Measurements from ENCODE around the gene BBC3.

BBC3 gene

GRCh38 chr19:47187335-47187655 is 43.7 kb downstream of the BBC3 start:
- Histone ChIP-seq H3K9me3 (ENCODE audit: control insufficient read depth, low read length) (no peaks in the 10 kb centered on the region), H3K4me3 (ENCODE audit: extremely low read depth, insufficient read depth, low read length, poor library complexity, severe bottlenecking) (no peak overlapping the region), H3K4me1 (ENCODE audit: control insufficient read depth, insufficient read depth, low read length, poor library complexity, severe bottlenecking) (peaks cover 29% of the 10 kb centered on the region), H3K36me3 (ENCODE audit: control insufficient read depth, insufficient read depth, low read length) (peaks cover 71% of the 10 kb centered on the region), H3K27ac (ENCODE audit: low read depth, low read length, severe bottlenecking) (no peak overlapping the region)
- WGBS, 2 experiments (ENCODE audit: insufficient coverage in 2 of 2), result 85 to 90% methylated on average over 2 of the region's 2 CpGs

GRCh38 chr19:47186446-47187334 is 44.3 kb downstream of the BBC3 start:
- Histone ChIP-seq H3K36me3 (ENCODE audit: control insufficient read depth, insufficient read depth, low read length) (peaks cover 74% of the 10 kb centered on the region), H3K27ac (ENCODE audit: low read depth, low read length, severe bottlenecking) (peak overlapping the region; percentile 30), H3K4me3 (ENCODE audit: extremely low read depth, insufficient read depth, low read length, poor library complexity, severe bottlenecking) (no peak overlapping the region), H3K4me1 (ENCODE audit: control insufficient read depth, insufficient read depth, low read length, poor library complexity, severe bottlenecking) (peaks cover 33% of the 10 kb centered on the region), H3K9me3 (ENCODE audit: control insufficient read depth, low read length) (no peaks in the 10 kb centered on the region)
- WGBS, 2 experiments (ENCODE audit: insufficient coverage in 2 of 2), result 94 to 95% methylated on average over 9 to 14 of the region's 17 CpGs

GRCh38 chr19:47183601-47184000 is 47.4 kb downstream of the BBC3 start:
- Histone ChIP-seq H3K4me3 (ENCODE audit: extremely low read depth, insufficient read depth, low read length, poor library complexity, severe bottlenecking) (no peak overlapping the region), H3K36me3 (ENCODE audit: control insufficient read depth, insufficient read depth, low read length) (peaks cover 76% of the 10 kb centered on the region), H3K9me3 (ENCODE audit: control insufficient read depth, low read length) (no peaks in the 10 kb centered on the region), H3K4me1 (ENCODE audit: control insufficient read depth, insufficient read depth, low read length, poor library complexity, severe bottlenecking) (peaks cover 10% of the 10 kb centered on the region), H3K27ac (ENCODE audit: low read depth, low read length, severe bottlenecking) (no peak overlapping the region)
- WGBS, 2 experiments (ENCODE audit: insufficient coverage in 2 of 2), result 96% methylated on average over 2 of the region's 2 CpGs; no CpG with 5 or more reads in 1 of the 2 experiments

GRCh38 chr19:47179653-47180310 is 51.2 kb downstream of the BBC3 start:
- whole genome bisulfite sequencing, 2 experiments (ENCODE audit: insufficient coverage in 2 of 2), result 94 to 100% methylated on average over 2 of the region's 4 CpGs
- Histone ChIP-seq H3K36me3 (ENCODE audit: control insufficient read depth, insufficient read depth, low read length) (peaks cover 90% of the 10 kb centered on the region), H3K9me3 (ENCODE audit: control insufficient read depth, low read length) (no peaks in the 10 kb centered on the region), H3K4me1 (ENCODE audit: control insufficient read depth, insufficient read depth, low read length, poor library complexity, severe bottlenecking) (peaks cover 4% of the 10 kb centered on the region), H3K27ac (ENCODE audit: low read depth, low read length, severe bottlenecking) (no peak overlapping the region), H3K4me3 (ENCODE audit: extremely low read depth, insufficient read depth, low read length, poor library complexity, severe bottlenecking) (no peak overlapping the region)

GRCh38 chr19:47176627-47177090 is 54.3 kb downstream of the BBC3 start:
- Histone ChIP-seq H3K4me3 (ENCODE audit: extremely low read depth, insufficient read depth, low read length, poor library complexity, severe bottlenecking) (no peak overlapping the region), H3K36me3 (ENCODE audit: control insufficient read depth, insufficient read depth, low read length) (peaks cover 85% of the 10 kb centered on the region), H3K27ac (ENCODE audit: low read depth, low read length, severe bottlenecking) (no peak overlapping the region), H3K4me1 (ENCODE audit: control insufficient read depth, insufficient read depth, low read length, poor library complexity, severe bottlenecking) (no peaks in the 10 kb centered on the region), H3K9me3 (ENCODE audit: control insufficient read depth, low read length) (no peaks in the 10 kb centered on the region)
- WGBS, 2 experiments (ENCODE audit: insufficient coverage in 2 of 2), result 100% methylated on average over 1 of the region's 5 CpGs; no CpG with 5 or more reads in 1 of the 2 experiments

- WGBS, 2 experiments (ENCODE audit: insufficient coverage in 2 of 2), result 60 to 95% methylated on average over 1 to 4 of the region's 5 CpGs
- Histone ChIP-seq H3K4me3 (ENCODE audit: extremely low read depth, insufficient read depth, low read length, poor library complexity, severe bottlenecking) (no peak overlapping the region), H3K4me1 (ENCODE audit: control insufficient read depth, insufficient read depth, low read length, poor library complexity, severe bottlenecking) (no peaks in the 10 kb centered on the region), H3K9me3 (ENCODE audit: control insufficient read depth, low read length) (no peaks in the 10 kb centered on the region), H3K27ac (ENCODE audit: low read depth, low read length, severe bottlenecking) (no peak overlapping the region), H3K36me3 (ENCODE audit: control insufficient read depth, insufficient read depth, low read length) (peaks cover 86% of the 10 kb centered on the region)
These were observed 54.9 kb downstream of the BBC3 start for GRCh38 chr19:47176071-47176626.

- WGBS, 2 experiments (ENCODE audit: insufficient coverage in 2 of 2), result 94 to 97% methylated on average over 11 to 16 of the region's 19 CpGs
- no peak overlapping the region for H3K27ac ChIP-seq (ENCODE audit: low read depth, low read length, severe bottlenecking)
- H3K9me3 ChIP-seq (ENCODE audit: control insufficient read depth, low read length), result no peaks in the 10 kb centered on the region
- H3K36me3 ChIP-seq (ENCODE audit: control insufficient read depth, insufficient read depth, low read length), result peaks cover 89% of the 10 kb centered on the region
- no peak overlapping the region for H3K4me3 ChIP-seq (ENCODE audit: extremely low read depth, insufficient read depth, low read length, poor library complexity, severe bottlenecking)
- peaks cover 3% of the 10 kb centered on the region for H3K4me1 ChIP-seq (ENCODE audit: control insufficient read depth, insufficient read depth, low read length, poor library complexity, severe bottlenecking)
These were observed 58.1 kb downstream of the BBC3 start for GRCh38 chr19:47172666-47173455.
